Cardiac fibroblast (primary cell): ENCODE data around the gene CNTN1.
A peak's percentile ranks its signal among the peaks of the same experiment; 100 is the strongest.

Experiments
- DNase-seq, 2 donors: peaks; one replicate each; pipeline versions ENCODE4 v3.0.0 to v3.0.0-alpha.2; 2010; ENCODE audit warnings: low read depth in 2 of 2
- H3K4me3 ChIP-seq, 2 donors: replicated peaks in 1 of 2; 1 replicate in 1 of 2; 2 replicates in 1 of 2; pipeline ENCODE4 v1.5.1; 2011; ENCODE audit warnings: low read depth in 2 of 2, low read length in 2 of 2, mild to moderate bottlenecking in 2 of 2, moderate library complexity in 1 of 2
- TF ChIP-seq, protein P1 (sequence below): IDR thresholded peaks from one replicate; pipeline ENCODE4 v1.5.1; 2011; ENCODE audit warnings: low read depth, mild to moderate bottlenecking, low read length, inconsistent platforms

Gene CNTN1

DNA sequence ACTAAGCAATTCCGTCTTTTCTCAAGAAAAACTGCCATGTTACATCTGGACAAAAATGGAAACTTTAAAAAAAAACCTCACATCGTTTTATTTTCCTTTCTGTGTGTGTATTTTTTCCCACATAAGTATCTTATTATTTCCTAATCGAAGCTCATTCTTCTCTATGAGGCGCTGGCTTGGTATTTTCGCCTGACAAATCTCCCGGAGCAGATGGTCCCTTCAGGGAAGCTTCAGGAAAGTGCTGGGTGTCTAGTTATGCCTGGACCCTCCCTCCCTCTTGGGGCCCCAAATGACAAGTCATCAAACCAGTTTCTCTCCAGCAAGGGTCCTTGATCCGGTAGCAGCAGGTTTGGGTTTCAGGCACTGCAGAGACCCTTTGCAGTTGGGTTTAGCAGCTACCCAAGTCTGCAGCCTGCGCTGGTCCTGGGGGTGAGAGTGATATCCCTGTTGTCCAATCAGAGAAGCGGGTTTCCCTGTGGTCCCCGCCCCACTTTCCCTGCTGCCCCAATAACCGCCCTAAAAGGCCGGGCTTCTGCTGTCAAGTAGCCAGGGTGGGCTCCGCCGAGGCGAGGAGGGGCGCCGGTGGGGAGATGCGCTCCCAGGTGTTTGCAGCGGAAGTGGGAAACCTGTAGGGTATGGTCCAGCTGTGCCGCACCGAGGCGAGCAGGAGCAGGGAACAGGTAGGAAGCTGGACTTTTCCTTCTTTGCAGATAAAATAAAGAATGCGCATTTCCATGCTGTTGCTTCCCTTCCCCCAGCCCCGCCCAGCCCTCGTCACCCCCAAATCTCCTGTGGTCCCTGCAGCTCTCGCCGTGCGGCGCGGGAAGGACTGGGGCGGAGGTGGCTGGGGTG is at the start of gene CNTN1:
TSS of gene CNTN1 (plus strand) at position 527 of the 852 bp plus-strand sequence.
- no peak within 1 kb of the TSS for H3K4me3 ChIP-seq
- TF ChIP-seq, protein P1, sequence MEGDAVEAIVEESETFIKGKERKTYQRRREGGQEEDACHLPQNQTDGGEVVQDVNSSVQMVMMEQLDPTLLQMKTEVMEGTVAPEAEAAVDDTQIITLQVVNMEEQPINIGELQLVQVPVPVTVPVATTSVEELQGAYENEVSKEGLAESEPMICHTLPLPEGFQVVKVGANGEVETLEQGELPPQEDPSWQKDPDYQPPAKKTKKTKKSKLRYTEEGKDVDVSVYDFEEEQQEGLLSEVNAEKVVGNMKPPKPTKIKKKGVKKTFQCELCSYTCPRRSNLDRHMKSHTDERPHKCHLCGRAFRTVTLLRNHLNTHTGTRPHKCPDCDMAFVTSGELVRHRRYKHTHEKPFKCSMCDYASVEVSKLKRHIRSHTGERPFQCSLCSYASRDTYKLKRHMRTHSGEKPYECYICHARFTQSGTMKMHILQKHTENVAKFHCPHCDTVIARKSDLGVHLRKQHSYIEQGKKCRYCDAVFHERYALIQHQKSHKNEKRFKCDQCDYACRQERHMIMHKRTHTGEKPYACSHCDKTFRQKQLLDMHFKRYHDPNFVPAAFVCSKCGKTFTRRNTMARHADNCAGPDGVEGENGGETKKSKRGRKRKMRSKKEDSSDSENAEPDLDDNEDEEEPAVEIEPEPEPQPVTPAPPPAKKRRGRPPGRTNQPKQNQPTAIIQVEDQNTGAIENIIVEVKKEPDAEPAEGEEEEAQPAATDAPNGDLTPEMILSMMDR, result no peak
- DNase-seq, result peak in 1 of 2 donors; percentile 4

DNA sequence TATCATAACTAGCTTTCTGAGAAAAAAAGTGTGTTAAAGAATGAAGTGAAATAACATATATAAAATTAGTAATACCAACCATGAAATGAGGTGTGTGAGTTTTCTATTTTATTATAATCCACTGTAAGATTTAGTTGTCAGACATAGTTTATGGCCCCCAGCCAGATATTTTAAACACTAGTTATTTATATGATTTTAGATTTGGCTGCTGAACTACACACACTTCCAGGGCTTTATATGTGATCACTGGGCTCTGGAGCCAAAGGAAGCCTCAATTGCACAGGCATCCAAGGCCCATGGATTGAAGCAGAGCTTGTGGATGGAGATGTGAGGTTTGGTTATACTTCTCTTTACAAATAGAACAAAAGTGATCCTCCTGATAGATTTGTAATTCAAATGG is 48.7 kb upstream of the CNTN1 start:
- DNase-seq, result no peak
- TF ChIP-seq, protein P1, result no peak
- H3K4me3 ChIP-seq, result no peak overlapping the region

DNA sequence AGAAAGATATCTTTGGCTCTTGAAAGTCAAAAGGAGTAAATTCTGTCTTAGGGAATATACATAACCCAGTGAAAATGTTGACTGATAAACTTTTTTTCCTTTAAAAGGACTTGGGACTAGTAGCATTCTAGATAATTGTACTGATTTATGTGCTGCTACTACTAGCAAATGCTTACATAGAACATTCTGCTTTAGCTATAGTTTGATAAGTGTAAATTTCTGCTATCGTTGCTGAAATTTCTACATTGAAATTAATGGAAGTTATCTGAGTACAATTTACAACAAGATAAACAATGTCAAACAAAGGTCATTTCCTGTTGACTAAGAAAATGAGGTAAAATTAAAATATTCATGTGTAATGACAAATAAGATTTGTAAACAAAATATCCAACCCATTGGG is 48.3 kb upstream of the CNTN1 start:
- H3K4me3 ChIP-seq, result no peak overlapping the region
- DNase-seq, result no peak
- TF ChIP-seq, protein P1, result no peak

DNA sequence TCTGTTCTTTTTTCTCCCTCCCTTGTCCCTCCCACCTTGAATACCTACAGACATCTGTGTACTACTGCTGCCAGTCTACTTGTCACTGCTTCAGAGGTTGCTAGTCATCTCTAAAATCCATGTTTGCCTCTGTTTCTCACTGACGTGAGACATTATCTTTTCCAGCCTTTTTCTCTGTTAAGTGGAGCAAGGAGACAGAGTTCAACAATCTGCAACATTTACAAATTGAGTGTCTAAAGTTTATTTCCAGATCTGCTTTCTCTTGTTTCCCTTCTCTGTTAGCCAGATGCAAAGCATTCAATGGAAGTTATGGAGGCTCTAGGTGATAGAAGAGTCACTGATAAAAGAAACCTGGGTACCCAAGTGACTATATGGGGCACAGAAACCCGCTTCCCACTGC is 47.5 kb upstream of the CNTN1 start:
- TF ChIP-seq, protein P1, result no peak
- no peak for DNase-seq
- no peak overlapping the region for H3K4me3 ChIP-seq

DNA sequence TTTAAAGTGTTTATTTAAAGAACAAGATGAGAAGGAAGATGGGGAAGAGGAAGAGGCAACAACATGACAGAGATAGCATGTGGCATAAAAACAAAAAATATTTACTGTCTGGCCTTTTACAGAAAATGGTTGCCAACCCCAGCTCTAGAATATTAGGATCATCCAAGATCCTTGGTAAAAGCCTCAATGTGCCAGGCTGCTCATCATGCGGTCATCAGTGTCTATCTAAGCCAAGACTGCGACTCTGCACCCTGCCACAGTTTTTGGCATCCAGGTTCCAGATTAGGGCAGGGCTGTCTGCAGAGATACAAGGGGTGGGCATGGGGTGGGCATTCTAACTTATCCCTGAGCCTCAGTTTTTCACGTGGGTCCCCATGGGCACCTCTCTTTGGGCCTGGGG is 46.9 kb upstream of the CNTN1 start:
- H3K4me3 ChIP-seq, result no peak overlapping the region
- no peak for DNase-seq
- TF ChIP-seq, protein P1, result no peak

DNA sequence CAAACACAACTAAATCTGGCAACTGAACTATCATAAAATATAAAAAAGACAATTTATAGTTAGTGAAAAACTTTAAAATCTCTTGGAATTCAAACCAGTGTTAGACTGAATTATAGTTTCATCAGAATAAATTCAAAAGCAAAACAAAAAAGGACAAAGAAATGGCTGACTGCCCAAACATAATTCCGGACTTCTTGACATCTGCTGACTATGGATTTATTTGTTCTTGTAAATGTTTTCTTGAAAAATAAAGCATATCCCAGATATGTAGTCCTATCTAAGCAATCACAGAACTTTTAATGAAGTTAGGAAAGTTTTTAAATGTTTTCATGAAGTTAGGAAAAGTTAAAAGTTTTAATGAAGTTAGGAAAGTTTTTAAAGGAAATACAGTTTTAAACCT is 45.8 kb upstream of the CNTN1 start:
- H3K4me3 ChIP-seq, result no peak overlapping the region
- TF ChIP-seq, protein P1, result no peak
- no peak for DNase-seq
